NT2/D1 (cell line): Measurements from ENCODE around the gene THOC5.

Source experiments
- SUZ12 ChIP-seq: IDR thresholded peaks from 2 replicates; pipeline ENCODE4 v1.6.1; 2011; ENCODE audit not compliant: insufficient read length, insufficient read depth; ENCODE audit errors: extremely low read depth
- ZNF274 ChIP-seq: IDR thresholded peaks from 2 replicates; pipeline ENCODE4 v1.6.1; 2011; ENCODE audit warnings: mild to moderate bottlenecking, low read depth, low read length

DNA sequence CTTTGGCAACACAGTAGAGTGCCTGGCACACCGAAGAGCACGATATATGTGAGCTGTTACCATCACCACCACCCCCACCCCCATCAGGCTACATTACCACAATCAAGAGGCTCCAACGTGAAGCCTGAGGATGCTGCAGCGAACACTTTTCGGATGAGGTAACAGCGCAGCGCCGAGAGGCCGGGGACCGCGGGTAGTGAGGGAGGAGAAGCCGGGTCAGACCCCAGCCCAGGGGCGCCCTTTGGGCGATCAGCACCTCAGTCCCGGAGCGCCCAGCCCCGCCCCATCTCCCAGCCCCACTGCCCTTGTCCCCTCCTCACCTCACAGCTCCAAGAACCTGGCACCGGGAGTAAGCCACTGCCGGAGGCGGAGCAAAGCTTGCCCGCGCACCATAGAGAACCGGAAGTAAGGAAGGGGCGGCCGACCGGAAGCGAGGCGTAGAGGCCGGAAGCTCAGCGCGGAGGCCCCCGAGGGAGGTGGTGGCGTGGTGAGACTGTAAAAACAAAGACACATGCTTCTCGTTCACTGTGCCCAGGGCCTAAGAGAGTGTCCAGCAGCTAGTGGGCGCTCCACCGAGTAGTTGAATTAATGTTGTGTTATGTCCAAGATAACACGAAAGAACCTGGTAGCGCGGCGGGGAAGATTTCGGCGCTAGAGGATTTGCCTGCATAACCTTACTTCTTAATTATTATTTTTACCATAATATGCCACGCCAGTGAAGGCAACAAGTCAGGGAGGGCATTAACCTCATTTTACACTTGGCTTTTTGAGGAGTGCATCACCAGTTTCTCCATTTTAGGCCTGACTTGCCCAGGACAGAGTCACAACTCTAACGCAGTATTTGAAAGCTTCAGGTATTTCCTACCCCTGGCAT lies at the start of gene THOC5:
- TF ChIP-seq SUZ12 (no peak), ZNF274 (no peak)
